Measurements from ENCODE around the gene KCTD15.

KCTD15 gene

GRCh38 chr19:33849551-33850147, 53.0 kb downstream of the KCTD15 start:
- no peak for TF ChIP-seq FOXM1 (IDR thresholded peaks at IDR 0.05; ENCODE audit: borderline replicate concordance, low read depth)
- no peak for TF ChIP-seq CEBPB (IDR thresholded peaks at IDR 0.05)
- TF ChIP-seq USF1 (IDR thresholded peaks at IDR 0.05) = no peak
- no peak for TF ChIP-seq CREB1 (IDR thresholded peaks at IDR 0.05; ENCODE audit: low read depth)
- no peak for TF ChIP-seq MAX (IDR thresholded peaks at IDR 0.05)
- no peak for TF ChIP-seq TEAD4 (IDR thresholded peaks at IDR 0.05)
- no peak for TF ChIP-seq TAF1 (IDR thresholded peaks at IDR 0.05; ENCODE audit: low read depth)
- no peak for TF ChIP-seq NFIC (IDR thresholded peaks at IDR 0.05)
- no peak for TF ChIP-seq YY1 (IDR thresholded peaks at IDR 0.05; ENCODE audit: low read depth)
- no peak for TF ChIP-seq EP300 (IDR thresholded peaks at IDR 0.05; ENCODE audit: borderline replicate concordance)
- no peak for TF ChIP-seq ZBTB7A (IDR thresholded peaks at IDR 0.05; ENCODE audit: low read depth)

GRCh38 chr19:33859016-33859415, 62.3 kb downstream of the KCTD15 start:
- no peak for TF ChIP-seq CEBPB (IDR thresholded peaks at IDR 0.05)
- TF ChIP-seq TAF1 (IDR thresholded peaks at IDR 0.05; ENCODE audit: low read depth) = no peak
- no peak for TF ChIP-seq RAD21 (IDR thresholded peaks at IDR 0.05; ENCODE audit: low read depth)
- no peak for TF ChIP-seq MAX (IDR thresholded peaks at IDR 0.05)
- TF ChIP-seq TCF12 (IDR thresholded peaks at IDR 0.05; ENCODE audit: low read depth) = no peak
- TF ChIP-seq USF1 (IDR thresholded peaks at IDR 0.05) = no peak
- no peak for TF ChIP-seq ZBTB7A (IDR thresholded peaks at IDR 0.05; ENCODE audit: low read depth)
- TF ChIP-seq EGR1 (IDR thresholded peaks at IDR 0.05) = no peak
- no peak for TF ChIP-seq EP300 (IDR thresholded peaks at IDR 0.05; ENCODE audit: borderline replicate concordance)
- no peak for TF ChIP-seq CREB1 (IDR thresholded peaks at IDR 0.05; ENCODE audit: low read depth)
- TF ChIP-seq TEAD4 (IDR thresholded peaks at IDR 0.05) = no peak
- TF ChIP-seq REST (IDR thresholded peaks at IDR 0.05; ENCODE audit: low read depth) = no peak
- TF ChIP-seq YY1 (IDR thresholded peaks at IDR 0.05; ENCODE audit: low read depth) = no peak
- TF ChIP-seq NFIC (IDR thresholded peaks at IDR 0.05) = no peak
- no peak for TF ChIP-seq FOXM1 (IDR thresholded peaks at IDR 0.05; ENCODE audit: borderline replicate concordance, low read depth)

GRCh38 chr19:33860312-33861090, 63.8 kb downstream of the KCTD15 start:
- TF ChIP-seq EGR1 (IDR thresholded peaks at IDR 0.05) (no peak), TAF1 (IDR thresholded peaks at IDR 0.05; ENCODE audit: low read depth) (no peak), EP300 (IDR thresholded peaks at IDR 0.05; ENCODE audit: borderline replicate concordance) (no peak), RAD21 (IDR thresholded peaks at IDR 0.05; ENCODE audit: low read depth) (no peak), MAX (IDR thresholded peaks at IDR 0.05) (no peak), TEAD4 (IDR thresholded peaks at IDR 0.05) (no peak), CEBPB (IDR thresholded peaks at IDR 0.05) (no peak), REST (IDR thresholded peaks at IDR 0.05; ENCODE audit: low read depth) (no peak), NFIC (IDR thresholded peaks at IDR 0.05) (no peak), USF1 (IDR thresholded peaks at IDR 0.05) (no peak), ZBTB7A (IDR thresholded peaks at IDR 0.05; ENCODE audit: low read depth) (no peak), TCF12 (IDR thresholded peaks at IDR 0.05; ENCODE audit: low read depth) (no peak), FOXM1 (IDR thresholded peaks at IDR 0.05; ENCODE audit: borderline replicate concordance, low read depth) (no peak), CREB1 (IDR thresholded peaks at IDR 0.05; ENCODE audit: low read depth) (no peak), YY1 (IDR thresholded peaks at IDR 0.05; ENCODE audit: low read depth) (no peak)

- TF ChIP-seq CEBPB (IDR thresholded peaks at IDR 0.05) (no peak), TCF12 (IDR thresholded peaks at IDR 0.05; ENCODE audit: low read depth) (no peak), MAX (IDR thresholded peaks at IDR 0.05) (no peak), TAF1 (IDR thresholded peaks at IDR 0.05; ENCODE audit: low read depth) (no peak), TEAD4 (IDR thresholded peaks at IDR 0.05) (no peak), CREB1 (IDR thresholded peaks at IDR 0.05; ENCODE audit: low read depth) (no peak), EGR1 (IDR thresholded peaks at IDR 0.05) (no peak), NFIC (IDR thresholded peaks at IDR 0.05) (no peak), RAD21 (IDR thresholded peaks at IDR 0.05; ENCODE audit: low read depth) (no peak), YY1 (IDR thresholded peaks at IDR 0.05; ENCODE audit: low read depth) (no peak), ZBTB7A (IDR thresholded peaks at IDR 0.05; ENCODE audit: low read depth) (no peak), FOXM1 (IDR thresholded peaks at IDR 0.05; ENCODE audit: borderline replicate concordance, low read depth) (no peak), REST (IDR thresholded peaks at IDR 0.05; ENCODE audit: low read depth) (no peak), EP300 (IDR thresholded peaks at IDR 0.05; ENCODE audit: borderline replicate concordance) (no peak)
These were observed 65.3 kb downstream of the KCTD15 start for GRCh38 chr19:33861950-33862349.
